ENCODE measurements around the gene RNF220. TPM values are rescaled to one million over a fixed set of nuclear protein-coding genes. Genes with fewer than 3 reads are reported as not detected.

Gene RNF220
- total and polyA plus RNA-seq, 4 donors, result 44.2 to 70.5 (median 52.8) TPM

DNA sequence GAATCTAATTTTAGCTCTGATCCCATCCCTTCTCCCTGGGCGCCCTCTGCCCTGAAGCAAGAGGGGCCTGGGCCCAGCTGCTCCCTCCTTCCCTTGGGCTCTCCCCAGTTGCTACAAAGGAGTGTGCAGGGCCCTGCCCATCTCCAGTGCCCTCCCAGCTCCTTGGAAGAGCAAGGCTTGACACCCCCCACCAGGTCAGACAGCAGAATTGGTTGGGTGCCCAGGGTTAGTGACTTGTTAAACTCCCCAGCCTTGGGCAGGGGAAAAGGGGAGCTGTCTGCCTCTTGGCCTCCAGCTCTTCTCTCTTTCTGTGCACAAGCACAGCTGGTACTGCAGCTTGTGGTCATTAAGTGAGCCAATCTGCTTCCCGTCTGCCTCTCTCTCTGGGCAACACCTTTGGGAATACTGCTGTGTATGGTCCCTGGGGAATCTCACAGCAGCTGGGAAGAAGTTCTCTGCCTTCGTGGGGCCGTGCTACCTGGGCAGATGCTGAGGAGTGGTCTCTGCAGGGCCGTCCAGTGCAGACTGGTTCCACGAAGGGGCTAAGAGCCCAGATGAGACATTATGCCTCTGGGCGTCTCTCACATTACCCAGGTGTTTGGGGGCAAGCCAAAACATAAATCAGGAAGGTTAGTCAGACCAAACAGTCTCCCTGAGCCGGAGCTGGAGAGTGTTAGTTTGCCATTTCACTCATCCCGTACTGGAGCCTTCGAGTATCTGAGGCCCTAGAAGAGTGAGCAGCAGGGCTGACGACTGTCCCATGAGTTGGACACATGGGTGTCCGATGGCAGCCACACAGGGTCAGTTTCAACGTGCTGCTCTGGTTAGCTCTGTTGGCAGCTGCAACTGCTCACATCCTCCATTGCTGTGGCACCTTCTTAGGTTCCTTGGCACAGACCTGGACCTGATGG is 231.9 kb downstream of the RNF220 start:
- no peaks in the 10 kb centered on the region for H3K27me3 ChIP-seq (ENCODE audit: control insufficient read depth in 1 of 2, insufficient read depth in 2 of 2, low read length in 1 of 2)
- intact Hi-C loops (cut with DNase I), result no loop called here
- H3K4me1 ChIP-seq (ENCODE audit: control insufficient read depth in 1 of 2, insufficient read depth in 2 of 2, low read length in 2 of 2), result no peaks in the 10 kb centered on the region
- peaks cover 0 to 6% of the 10 kb centered on the region in 2 donors for H3K36me3 ChIP-seq (ENCODE audit: control insufficient read depth in 1 of 2, insufficient read depth in 2 of 2, low read length in 1 of 2)
- ATAC-seq (ENCODE audit: low FRiP score) (no peak), DNase-seq (no peak)
- H3K9me3 ChIP-seq (ENCODE audit: control insufficient read depth, low read length), result no peaks in the 10 kb centered on the region
- no peak overlapping the region for H3K4me3 ChIP-seq (ENCODE audit: low read length in 2 of 2)
- H3K27ac ChIP-seq (ENCODE audit: low read depth in 1 of 2, low read length in 2 of 2), result no peak overlapping the region
- 76 to 77% methylated on average over 13 of the region's 13 CpGs for WGBS, 2 donors

DNA sequence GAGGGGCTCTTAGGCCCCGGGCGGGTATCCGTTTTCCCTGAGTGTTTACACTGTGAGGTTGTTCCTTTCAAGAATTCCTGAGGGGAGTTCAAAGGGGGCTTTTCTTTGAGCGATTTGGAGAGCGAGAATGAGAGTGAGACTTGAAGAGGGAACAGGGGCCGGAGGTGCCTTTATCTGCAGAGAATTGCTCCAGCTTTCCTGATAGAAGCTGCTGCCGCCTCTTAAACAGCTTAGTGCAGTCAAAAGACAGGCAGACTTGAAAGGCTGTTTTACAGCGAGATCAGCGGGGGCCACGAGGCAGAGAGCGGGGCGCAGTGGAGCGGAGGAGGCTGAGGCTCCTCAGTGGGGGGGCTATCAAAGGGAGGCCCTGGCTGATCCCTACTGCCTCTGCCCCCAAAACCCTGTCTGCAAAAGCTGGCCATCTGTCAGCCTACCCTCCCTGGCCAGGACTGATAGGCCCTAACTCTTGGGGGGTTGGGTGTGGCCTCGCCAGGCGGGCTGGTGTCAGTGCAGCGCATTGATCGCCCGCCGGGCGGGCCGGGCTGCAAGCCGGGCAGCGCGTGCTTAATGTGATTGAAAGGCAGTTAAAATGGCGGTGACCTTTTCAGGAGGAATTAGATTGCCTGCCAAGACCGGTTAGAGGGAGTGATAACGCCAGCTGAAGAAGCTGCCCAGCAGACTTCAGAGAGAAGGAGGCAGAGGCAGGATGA is 232.8 kb downstream of the RNF220 start:
- intact Hi-C loops (cut with DNase I), result no loop called here
- ATAC-seq (ENCODE audit: low FRiP score) (no peak), DNase-seq (no peak)
- Histone ChIP-seq H3K27me3 (ENCODE audit: control insufficient read depth in 1 of 2, insufficient read depth in 2 of 2, low read length in 1 of 2) (no peaks in the 10 kb centered on the region), H3K4me3 (ENCODE audit: low read length in 2 of 2) (no peak overlapping the region), H3K36me3 (ENCODE audit: control insufficient read depth in 1 of 2, insufficient read depth in 2 of 2, low read length in 1 of 2) (peaks cover 0 to 6% of the 10 kb centered on the region in 2 donors), H3K4me1 (ENCODE audit: control insufficient read depth in 1 of 2, insufficient read depth in 2 of 2, low read length in 2 of 2) (no peaks in the 10 kb centered on the region), H3K9me3 (ENCODE audit: control insufficient read depth, low read length) (no peaks in the 10 kb centered on the region), H3K27ac (ENCODE audit: low read depth in 1 of 2, low read length in 2 of 2) (no peak overlapping the region)
- 90 to 91% methylated on average over 27 of the region's 27 CpGs for WGBS, 2 donors

DNA sequence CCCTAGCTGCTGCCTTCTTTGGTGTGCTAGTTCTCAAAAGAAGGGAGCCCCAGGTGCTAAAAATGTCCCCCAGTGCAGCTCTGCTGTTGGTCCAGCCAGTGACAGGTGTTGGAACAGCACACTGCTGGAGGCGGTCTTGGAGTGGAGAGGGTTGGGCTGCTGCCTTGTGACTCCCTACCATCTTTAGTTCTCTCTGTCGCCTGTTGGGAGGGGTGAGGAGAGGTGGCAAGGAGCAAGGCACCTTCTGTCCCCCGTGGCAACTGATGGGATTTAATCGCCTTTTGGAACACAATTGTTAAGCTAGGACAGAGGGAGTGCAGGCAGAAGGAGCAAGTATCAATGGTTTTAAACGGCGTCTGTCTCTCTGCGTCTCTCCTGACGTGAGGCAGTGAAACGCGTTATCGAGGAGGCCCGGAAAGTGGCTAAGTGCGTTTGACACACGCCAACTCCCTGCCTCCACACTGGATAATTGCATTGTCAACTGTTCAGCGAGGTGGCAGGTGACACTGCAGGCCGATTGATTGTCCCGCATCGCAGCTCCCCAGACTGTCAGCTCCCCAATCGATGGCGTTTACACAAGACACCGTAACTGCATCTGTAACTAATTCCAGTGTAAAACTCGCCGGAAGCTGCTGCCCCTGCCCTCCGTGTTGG is 235.3 kb downstream of the RNF220 start:
- H3K4me1 ChIP-seq (ENCODE audit: control insufficient read depth in 1 of 2, insufficient read depth in 2 of 2, low read length in 2 of 2), result no peaks in the 10 kb centered on the region
- no peak overlapping the region for H3K4me3 ChIP-seq (ENCODE audit: low read length in 2 of 2)
- H3K9me3 ChIP-seq (ENCODE audit: control insufficient read depth, low read length), result no peaks in the 10 kb centered on the region
- no peaks in the 10 kb centered on the region for H3K27me3 ChIP-seq (ENCODE audit: control insufficient read depth in 1 of 2, insufficient read depth in 2 of 2, low read length in 1 of 2)
- WGBS, 2 donors, result 85 to 87% methylated on average over 24 of the region's 24 CpGs
- no peak for DNase-seq
- peaks cover 0 to 6% of the 10 kb centered on the region in 2 donors for H3K36me3 ChIP-seq (ENCODE audit: control insufficient read depth in 1 of 2, insufficient read depth in 2 of 2, low read length in 1 of 2)
- ATAC-seq (ENCODE audit: low FRiP score), result no peak
- H3K27ac ChIP-seq (ENCODE audit: low read depth in 1 of 2, low read length in 2 of 2), result no peak overlapping the region
- intact Hi-C loops (cut with DNase I), result no loop called here

DNA sequence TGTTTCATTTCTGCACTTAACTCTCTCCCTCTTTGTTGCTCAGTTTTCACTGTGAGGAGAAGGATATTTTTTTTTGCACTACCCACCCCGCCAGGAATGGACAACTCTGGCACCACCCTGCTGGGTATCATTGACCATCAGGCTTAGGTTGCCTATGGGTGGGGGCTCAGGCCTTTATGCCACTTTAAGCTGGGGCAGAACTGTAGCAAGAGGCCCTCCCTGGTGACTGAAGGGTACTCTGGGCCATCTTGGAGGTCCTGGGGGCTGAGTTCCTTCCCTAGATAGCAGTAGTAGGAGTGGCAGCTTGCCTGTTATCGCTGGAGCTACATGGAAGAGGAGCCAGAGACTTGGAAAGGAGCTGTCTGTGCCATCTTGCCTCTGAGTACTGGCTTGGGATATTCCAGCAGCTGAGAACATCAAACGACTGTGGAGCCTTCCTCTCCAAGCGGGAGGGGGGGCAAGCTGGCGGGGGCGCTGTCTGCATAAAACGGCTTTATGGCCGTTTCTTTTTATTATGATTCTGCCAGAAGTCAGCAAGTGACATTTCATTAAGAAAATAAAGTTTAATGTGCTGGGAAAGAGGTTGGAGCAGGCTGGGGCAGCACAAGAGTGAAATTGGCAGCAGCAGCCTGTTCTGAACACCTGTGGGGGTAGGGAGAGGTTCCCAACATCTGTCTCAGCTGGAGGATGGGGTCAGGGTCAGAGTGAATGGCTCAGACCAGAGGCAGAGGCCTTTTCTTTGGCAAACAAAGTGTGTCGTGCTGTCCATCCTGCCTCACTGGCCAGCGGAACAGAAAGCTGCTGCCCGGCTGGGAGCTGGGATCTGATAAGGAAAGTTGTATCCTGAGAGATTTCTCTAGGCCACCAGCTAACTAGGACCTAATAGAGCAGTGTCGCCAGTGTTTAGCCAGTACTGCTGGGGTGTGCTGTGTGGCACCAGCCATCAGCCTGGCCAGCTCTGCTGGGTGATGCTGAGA is 236.4 kb downstream of the RNF220 start:
- ATAC-seq (ENCODE audit: low FRiP score), result no peak
- 81 to 85% methylated on average over 12 of the region's 12 CpGs for WGBS, 2 donors
- Histone ChIP-seq H3K36me3 (ENCODE audit: control insufficient read depth in 1 of 2, insufficient read depth in 2 of 2, low read length in 1 of 2) (peaks cover 0 to 6% of the 10 kb centered on the region in 2 donors), H3K4me1 (ENCODE audit: control insufficient read depth in 1 of 2, insufficient read depth in 2 of 2, low read length in 2 of 2) (no peaks in the 10 kb centered on the region), H3K27ac (ENCODE audit: low read depth in 1 of 2, low read length in 2 of 2) (no peak overlapping the region), H3K27me3 (ENCODE audit: control insufficient read depth in 1 of 2, insufficient read depth in 2 of 2, low read length in 1 of 2) (no peaks in the 10 kb centered on the region), H3K9me3 (ENCODE audit: control insufficient read depth, low read length) (no peaks in the 10 kb centered on the region), H3K4me3 (ENCODE audit: low read length in 2 of 2) (no peak overlapping the region)
- no peak for DNase-seq
- intact Hi-C loops (cut with DNase I), result no loop called here

DNA sequence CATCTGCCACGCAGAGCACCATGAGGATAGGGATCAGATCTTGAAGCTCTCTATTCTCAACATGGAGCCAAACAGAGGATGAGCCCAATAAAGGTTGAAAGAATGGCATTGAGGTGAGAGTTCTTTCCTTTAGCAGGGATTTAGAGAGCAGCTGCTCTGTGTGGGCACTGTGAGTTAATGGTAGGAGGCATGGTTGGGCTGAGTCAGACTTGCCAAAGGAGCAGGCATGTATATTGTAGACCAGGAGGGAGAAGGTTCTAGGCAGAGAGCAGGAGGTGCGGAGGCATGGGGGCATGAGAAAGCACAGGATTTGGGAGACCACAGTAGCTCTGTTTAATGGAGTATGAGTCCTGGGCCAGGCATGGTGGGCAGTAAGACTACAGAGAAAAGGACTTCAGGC is 237.2 kb downstream of the RNF220 start:
- Histone ChIP-seq H3K27me3 (ENCODE audit: control insufficient read depth in 1 of 2, insufficient read depth in 2 of 2, low read length in 1 of 2) (no peaks in the 10 kb centered on the region), H3K36me3 (ENCODE audit: control insufficient read depth in 1 of 2, insufficient read depth in 2 of 2, low read length in 1 of 2) (peaks cover 0 to 3% of the 10 kb centered on the region in 2 donors), H3K4me1 (ENCODE audit: control insufficient read depth in 1 of 2, insufficient read depth in 2 of 2, low read length in 2 of 2) (no peaks in the 10 kb centered on the region), H3K27ac (ENCODE audit: low read depth in 1 of 2, low read length in 2 of 2) (no peak overlapping the region), H3K4me3 (ENCODE audit: low read length in 2 of 2) (no peak overlapping the region), H3K9me3 (ENCODE audit: control insufficient read depth, low read length) (no peaks in the 10 kb centered on the region)
- WGBS, 2 donors, result 95 to 98% methylated on average over 2 of the region's 2 CpGs
- DNase-seq (no peak), ATAC-seq (ENCODE audit: low FRiP score) (no peak)
- intact Hi-C loops (cut with DNase I), result no loop called here

DNA sequence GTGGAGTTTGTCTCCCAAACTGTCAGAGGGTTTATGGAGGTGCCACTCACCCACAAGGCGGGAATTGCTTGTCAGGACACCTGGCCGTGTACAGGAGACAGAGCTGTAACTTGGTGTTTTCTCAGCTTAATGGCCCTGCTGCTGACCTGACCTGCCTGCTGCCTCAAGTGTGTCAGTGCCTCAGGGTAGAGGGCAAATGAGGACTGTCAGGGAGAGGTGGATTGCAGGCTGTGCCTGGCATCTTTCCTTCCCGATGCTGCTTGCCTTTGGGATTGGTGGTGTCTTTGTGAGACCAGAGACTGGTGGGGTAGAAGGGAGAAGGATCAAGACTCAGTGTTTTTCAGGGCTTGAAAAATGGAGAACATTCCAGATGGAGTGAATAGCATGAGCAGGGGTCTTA is 237.9 kb downstream of the RNF220 start:
- Histone ChIP-seq H3K36me3 (ENCODE audit: control insufficient read depth in 1 of 2, insufficient read depth in 2 of 2, low read length in 1 of 2) (peaks cover 0 to 2% of the 10 kb centered on the region in 2 donors), H3K27ac (ENCODE audit: low read depth in 1 of 2, low read length in 2 of 2) (no peak overlapping the region), H3K4me3 (ENCODE audit: low read length in 2 of 2) (no peak overlapping the region), H3K27me3 (ENCODE audit: control insufficient read depth in 1 of 2, insufficient read depth in 2 of 2, low read length in 1 of 2) (no peaks in the 10 kb centered on the region), H3K4me1 (ENCODE audit: control insufficient read depth in 1 of 2, insufficient read depth in 2 of 2, low read length in 2 of 2) (no peaks in the 10 kb centered on the region), H3K9me3 (ENCODE audit: control insufficient read depth, low read length) (no peaks in the 10 kb centered on the region)
- ATAC-seq (ENCODE audit: low FRiP score) (no peak), DNase-seq (no peak)
- intact Hi-C loops (cut with DNase I), result no loop called here
- 88 to 89% methylated on average over 3 of the region's 3 CpGs for WGBS, 2 donors

DNA sequence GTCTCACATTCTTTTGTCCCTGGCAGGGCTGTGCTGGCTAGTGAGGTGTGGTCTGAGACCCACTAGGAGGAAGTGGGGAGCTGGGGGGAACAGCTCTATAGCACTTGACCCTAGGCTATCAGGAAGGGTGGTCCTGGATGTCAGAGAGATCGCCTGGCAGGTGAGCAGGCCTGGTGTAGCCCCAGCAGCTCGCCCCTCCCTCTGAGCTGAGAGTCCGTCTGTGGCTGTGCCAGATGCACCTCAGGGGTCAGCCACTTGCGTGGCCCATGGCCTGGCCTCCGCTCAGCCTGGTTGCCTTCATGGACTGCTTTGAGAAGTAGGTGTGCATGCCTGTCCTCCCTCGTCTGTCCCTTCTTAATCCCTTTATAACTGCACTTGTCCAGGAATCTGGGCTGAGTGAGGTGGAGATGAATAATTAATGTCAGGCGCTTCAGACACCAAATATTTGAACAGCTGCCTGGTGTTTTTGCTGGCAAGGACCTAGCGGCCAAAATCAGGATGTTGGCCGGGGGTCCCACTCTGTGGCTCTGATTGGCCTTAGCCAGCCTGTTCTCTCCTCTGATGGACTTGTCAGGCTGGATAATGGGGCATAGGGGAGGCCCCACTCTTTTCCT is 238.8 kb downstream of the RNF220 start:
- ATAC-seq (ENCODE audit: low FRiP score) (no peak), DNase-seq (no peak)
- intact Hi-C loops (cut with DNase I), result no loop called here
- H3K36me3 ChIP-seq (ENCODE audit: control insufficient read depth in 1 of 2, insufficient read depth in 2 of 2, low read length in 1 of 2), result peaks cover 0 to 2% of the 10 kb centered on the region in 2 donors
- H3K4me3 ChIP-seq (ENCODE audit: low read length in 2 of 2), result no peak overlapping the region
- H3K27ac ChIP-seq (ENCODE audit: low read depth in 1 of 2, low read length in 2 of 2), result peak overlapping the region in 1 of 2 donors; percentile 11
- no peaks in the 10 kb centered on the region for H3K9me3 ChIP-seq (ENCODE audit: control insufficient read depth, low read length)
- WGBS, 2 donors, result 33 to 41% methylated on average over 9 of the region's 9 CpGs
- no peaks in the 10 kb centered on the region for H3K27me3 ChIP-seq (ENCODE audit: control insufficient read depth in 1 of 2, insufficient read depth in 2 of 2, low read length in 1 of 2)
- H3K4me1 ChIP-seq (ENCODE audit: control insufficient read depth in 1 of 2, insufficient read depth in 2 of 2, low read length in 2 of 2), result no peaks in the 10 kb centered on the region

Measured in aorta (tissue), 5 donors.